Muscle of leg (tissue), 11 donors: ENCODE measurements around the gene SGCD. TPM values are rescaled to one million over a fixed set of nuclear protein-coding genes. Genes with fewer than 3 reads are reported as not detected.

ENCODE experiments used
- DNase-seq: peaks from one replicate; pipeline ENCODE4 v3.0.0; 2013
- H3K27ac ChIP-seq: one replicate; pipeline ENCODE4 v1.5.1; 2013; ENCODE audit warnings: mild to moderate bottlenecking, low read length, control low read depth
- H3K27me3 ChIP-seq: one replicate; pipeline ENCODE4 v1.6.1; 2013; ENCODE audit warnings: low read length; ENCODE audit not compliant: control insufficient read depth, insufficient read depth
- H3K36me3 ChIP-seq: one replicate; pipeline ENCODE4 v1.6.1; 2013; ENCODE audit warnings: low read length; ENCODE audit not compliant: control insufficient read depth, insufficient read depth
- H3K4me1 ChIP-seq: one replicate; pipeline ENCODE4 v1.6.1; 2013; ENCODE audit warnings: low read length; ENCODE audit not compliant: control insufficient read depth, insufficient read depth
- H3K4me3 ChIP-seq: one replicate; pipeline ENCODE4 v1.5.1; 2013; ENCODE audit warnings: low read length, control low read depth
- H3K9me3 ChIP-seq: replicated peaks from 2 replicates; pipeline ENCODE4 v1.6.1; 2013; ENCODE audit warnings: low read depth, low read length; ENCODE audit not compliant: control insufficient read depth
- WGBS: methylation state at CpG from one replicate; pipeline ENCODE4 v1.1.5; 2013; ENCODE audit warnings: missing lambda C conversion rate; ENCODE audit not compliant: insufficient coverage; 5-methylcytosine and 5-hydroxymethylcytosine counted together
- polyA plus RNA-seq, 8 donors: library from polyadenylated mRNA; unstranded; fragments of 120-200 nt; gene quantifications; one replicate each; pipeline versions ENCODE4 v1.2.1 to v1.2.3, GENCODE V29; 2013; ENCODE audit warnings: inconsistent platforms in 1 of 8, low replicate concordance in 1 of 8; ENCODE audit not compliant: insufficient read length in 8 of 8, insufficient read depth in 1 of 8
- total RNA-seq: library from RNA; stranded (reverse); fragments of 120-200 nt; gene quantifications from one replicate; pipeline ENCODE4 v1.2.4, GENCODE V29; 2013

The SGCD gene
- total and polyA plus RNA-seq, 9 donors = 35.2 to 92.5 (median 82.7) TPM

DNA sequence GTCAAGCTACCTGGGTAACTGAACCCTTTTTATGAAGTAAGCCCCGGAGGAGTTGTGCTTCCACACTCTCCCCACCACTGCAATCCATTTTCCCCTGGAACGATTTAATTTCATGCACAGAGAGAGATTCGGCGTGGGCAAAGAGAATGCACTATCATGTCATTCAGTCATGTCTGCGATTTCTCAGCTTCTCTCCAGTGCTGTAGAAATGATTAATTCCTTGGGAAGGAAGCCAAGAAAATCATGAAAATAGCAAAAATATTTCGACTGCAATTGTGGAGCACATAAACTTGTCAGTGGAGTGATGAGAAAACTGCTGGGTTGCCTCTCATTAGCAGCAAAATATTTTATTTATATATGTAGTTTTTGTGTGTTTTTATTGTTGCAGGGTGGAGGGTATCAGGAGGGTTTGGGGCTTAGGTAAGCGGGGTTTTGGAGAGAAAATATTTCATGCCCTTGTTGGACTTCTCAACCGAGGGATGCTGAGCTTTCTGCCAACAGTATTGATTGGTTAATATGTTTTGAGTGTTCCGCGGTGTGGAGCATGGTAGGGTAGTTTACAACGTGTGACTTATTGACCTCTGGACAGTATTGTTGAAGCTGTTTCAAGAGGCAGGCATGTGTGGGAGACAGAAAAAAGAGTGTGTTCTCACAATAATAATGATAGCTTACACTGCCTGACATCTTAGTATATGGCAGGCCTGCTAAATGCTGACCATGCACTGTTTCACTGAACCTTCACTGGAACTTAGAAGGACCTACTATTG, 69.3 kb downstream of the SGCD start:
- WGBS = 35% methylated on average over 6 of the region's 11 CpGs
- no peaks in the 10 kb centered on the region for H3K27me3 ChIP-seq
- no peak overlapping the region for H3K4me3 ChIP-seq
- H3K4me1 ChIP-seq = peaks cover 24% of the 10 kb centered on the region
- peak; percentile 84 for DNase-seq
- no peaks in the 10 kb centered on the region for H3K9me3 ChIP-seq
- peaks cover 2% of the 10 kb centered on the region for H3K36me3 ChIP-seq
- H3K27ac ChIP-seq = peak overlapping the region; percentile 49

DNA sequence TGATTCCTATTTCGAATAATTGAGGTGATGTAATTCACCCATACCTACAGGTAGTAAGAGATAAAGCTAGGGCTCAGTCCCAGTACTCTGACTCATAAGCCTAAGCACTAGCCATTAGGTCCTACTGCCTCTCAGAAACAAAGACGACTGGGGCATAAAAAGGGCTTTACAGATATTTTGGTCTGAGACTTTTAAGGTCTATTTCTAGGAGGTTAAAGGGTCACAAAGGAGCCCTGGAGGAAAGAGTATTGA, 69.8 kb downstream of the SGCD start:
- no CpG with 5 or more reads among the region's 2 CpGs for WGBS
- H3K4me1 ChIP-seq = peaks cover 27% of the 10 kb centered on the region
- H3K27me3 ChIP-seq = no peaks in the 10 kb centered on the region
- H3K36me3 ChIP-seq = peaks cover 2% of the 10 kb centered on the region
- no peak overlapping the region for H3K4me3 ChIP-seq
- no peak for DNase-seq
- H3K27ac ChIP-seq = peak overlapping the region; percentile 49
- H3K9me3 ChIP-seq = no peaks in the 10 kb centered on the region

DNA sequence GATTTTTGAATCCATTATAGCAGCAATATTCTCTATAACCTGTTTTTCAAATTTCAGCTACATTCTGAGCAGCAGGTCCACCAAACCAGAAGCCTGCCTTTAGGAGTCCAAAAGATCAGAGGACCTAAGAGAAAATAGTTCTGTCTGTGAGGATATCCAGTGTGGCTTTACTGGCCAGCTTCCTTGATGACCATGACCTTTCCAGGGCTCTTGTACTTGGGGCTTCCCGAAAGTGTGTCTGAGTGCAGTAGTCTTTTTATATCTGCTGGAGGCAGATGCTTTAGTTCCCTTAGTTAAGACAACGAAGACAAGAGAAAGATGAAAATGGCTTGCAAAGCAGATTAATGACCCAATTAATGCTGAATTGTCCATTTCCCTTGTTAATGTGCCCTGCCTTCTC, 72.4 kb downstream of the SGCD start:
- DNase-seq = no peak
- H3K4me3 ChIP-seq = no peak overlapping the region
- no peaks in the 10 kb centered on the region for H3K36me3 ChIP-seq
- no peaks in the 10 kb centered on the region for H3K27me3 ChIP-seq
- H3K9me3 ChIP-seq = no peaks in the 10 kb centered on the region
- 83% methylated on average over 1 of the region's 2 CpGs for WGBS
- H3K4me1 ChIP-seq = peaks cover 33% of the 10 kb centered on the region
- H3K27ac ChIP-seq = peak overlapping the region; percentile 88

DNA sequence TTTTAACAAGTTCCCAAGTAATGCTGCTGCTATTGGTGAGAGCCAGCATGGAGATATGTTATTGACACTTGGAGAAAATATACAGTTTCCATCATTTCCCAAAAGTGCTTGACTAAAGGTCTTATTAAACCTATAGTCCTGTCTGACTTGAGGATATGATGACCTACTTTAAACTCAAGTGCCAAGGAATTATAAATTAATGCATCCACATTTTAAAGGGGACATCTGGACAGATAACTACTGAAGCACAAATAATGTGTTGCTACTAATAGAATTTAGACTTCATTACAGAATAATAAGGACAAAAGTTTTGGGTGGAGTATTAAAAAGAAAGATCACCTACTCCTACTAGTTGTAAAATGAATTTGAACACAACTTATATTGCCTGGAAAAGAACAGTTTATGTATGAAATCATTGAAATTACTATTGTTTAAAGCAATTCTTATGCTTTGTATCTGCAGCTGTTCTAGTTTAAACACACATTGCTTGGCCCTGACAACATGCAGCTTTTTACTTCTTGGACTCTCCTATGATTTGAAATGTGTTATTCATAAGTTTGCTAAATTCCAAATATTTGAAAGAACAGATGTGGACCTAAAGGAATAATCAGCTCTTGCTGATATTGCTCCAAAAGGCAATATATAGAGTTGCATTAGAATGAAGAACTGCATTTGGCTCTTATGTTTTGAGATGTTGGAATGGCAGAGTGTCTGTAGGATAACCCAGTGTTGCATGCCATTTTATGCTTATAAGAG, 73.4 kb downstream of the SGCD start:
- no peak overlapping the region for H3K4me3 ChIP-seq
- no peaks in the 10 kb centered on the region for H3K36me3 ChIP-seq
- DNase-seq = peak; percentile 97
- no peaks in the 10 kb centered on the region for H3K27me3 ChIP-seq
- peaks cover 35% of the 10 kb centered on the region for H3K4me1 ChIP-seq
- peak overlapping the region; percentile 88 for H3K27ac ChIP-seq
- H3K9me3 ChIP-seq = no peaks in the 10 kb centered on the region

DNA sequence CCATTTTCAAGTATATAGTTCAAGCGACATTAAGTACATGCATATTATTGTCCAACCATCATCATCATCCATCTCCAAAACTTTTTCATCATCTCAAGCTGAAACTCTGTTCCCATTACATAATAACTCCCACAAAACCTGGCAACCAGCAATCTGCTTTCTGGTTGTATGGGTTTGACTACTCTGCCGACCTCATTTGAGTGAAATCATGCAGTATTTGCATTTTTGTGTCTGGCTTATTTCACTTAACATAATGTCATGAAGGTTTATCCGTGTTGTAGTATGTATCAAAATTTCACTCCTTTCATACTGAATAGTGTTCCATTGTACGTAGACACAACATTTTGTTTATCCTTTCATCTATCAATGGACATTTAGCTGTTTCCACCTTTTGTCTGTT, 74.8 kb downstream of the SGCD start:
- Histone ChIP-seq H3K27ac (peak overlapping the region; percentile 81), H3K4me1 (peaks cover 34% of the 10 kb centered on the region), H3K27me3 (no peaks in the 10 kb centered on the region), H3K36me3 (no peaks in the 10 kb centered on the region), H3K4me3 (no peak overlapping the region), H3K9me3 (no peaks in the 10 kb centered on the region)
- no peak for DNase-seq
- WGBS = no CpG with 5 or more reads among the region's 4 CpGs

DNA sequence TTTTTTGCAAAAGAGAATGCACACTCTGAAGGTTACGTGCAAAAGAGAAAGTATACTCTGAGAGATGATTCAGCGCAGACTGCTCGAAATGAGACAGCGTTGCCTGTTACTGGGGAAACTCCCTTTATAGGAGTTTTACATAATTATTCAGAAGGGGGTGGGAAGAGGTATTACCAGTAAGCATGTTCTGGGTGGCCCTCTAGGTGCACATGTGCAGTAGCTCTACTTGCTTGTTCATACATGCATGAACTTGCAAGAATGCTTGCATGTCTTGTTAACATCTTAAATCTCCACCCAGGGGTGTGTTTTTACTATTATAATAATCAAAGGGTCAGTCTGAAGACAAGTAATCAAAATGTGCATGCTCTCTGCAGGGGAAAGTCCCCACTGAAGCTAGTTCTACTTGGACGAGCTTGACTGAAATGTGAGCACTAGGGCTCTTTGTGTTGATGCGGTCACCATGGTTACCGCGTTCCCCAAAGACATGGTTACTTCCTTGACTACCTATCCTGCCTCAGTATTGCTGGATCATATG, 75.5 kb downstream of the SGCD start:
- Histone ChIP-seq H3K4me3 (no peak overlapping the region), H3K36me3 (no peaks in the 10 kb centered on the region), H3K27ac (peak overlapping the region; percentile 81), H3K9me3 (no peaks in the 10 kb centered on the region), H3K4me1 (peaks cover 35% of the 10 kb centered on the region), H3K27me3 (no peaks in the 10 kb centered on the region)
- peak; percentile 96 for DNase-seq
- WGBS = 60% methylated on average over 2 of the region's 8 CpGs

DNA sequence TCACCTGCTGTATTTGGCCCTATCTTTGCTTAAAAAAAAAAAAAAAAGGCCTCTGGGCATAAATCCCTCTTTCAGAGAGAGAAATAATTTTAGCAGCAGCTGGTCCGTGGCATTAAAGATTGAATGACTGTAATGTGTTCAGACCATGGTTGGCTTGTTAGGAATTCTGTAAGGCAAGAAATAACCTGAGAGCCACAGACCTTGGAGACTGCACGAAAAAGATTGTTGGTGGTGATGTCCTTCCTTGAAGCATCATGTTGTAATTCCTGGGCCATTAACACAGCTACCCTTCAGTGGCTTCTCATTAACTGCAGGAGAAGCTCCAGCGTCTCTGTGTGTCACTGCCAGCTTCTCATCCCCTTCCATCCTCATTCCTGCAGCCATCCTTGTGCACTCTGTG, 79.0 kb downstream of the SGCD start:
- peak overlapping the region; percentile 56 for H3K27ac ChIP-seq
- 36% methylated on average over 1 of the region's 3 CpGs for whole genome bisulfite sequencing

DNA sequence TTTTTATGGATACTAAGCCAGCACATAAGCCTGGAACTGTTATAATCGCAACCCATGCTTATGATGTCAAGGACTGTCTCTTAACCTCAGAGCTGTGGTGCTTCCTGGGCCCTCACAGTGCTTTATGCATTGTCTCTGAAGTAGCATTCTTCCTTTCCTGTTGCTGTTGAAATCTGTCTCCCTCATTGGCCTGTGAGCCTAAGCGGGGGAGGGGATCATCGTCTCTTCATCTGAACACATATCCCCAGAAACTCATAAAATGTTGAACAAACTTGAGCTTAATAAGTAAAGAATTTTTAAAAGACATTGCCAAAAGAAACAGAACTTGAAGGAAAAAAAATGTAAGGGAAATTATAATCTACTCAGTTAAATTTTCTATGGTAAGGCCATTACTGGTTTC, 80.3 kb downstream of the SGCD start:
- no peaks in the 10 kb centered on the region for H3K36me3 ChIP-seq
- peak; percentile 95 for DNase-seq
- H3K27ac ChIP-seq = peak overlapping the region; percentile 62
- H3K9me3 ChIP-seq = no peaks in the 10 kb centered on the region
- WGBS = 44% methylated on average over 1 of the region's 3 CpGs
- peaks cover 33% of the 10 kb centered on the region for H3K4me1 ChIP-seq
- no peaks in the 10 kb centered on the region for H3K27me3 ChIP-seq
- H3K4me3 ChIP-seq = no peak overlapping the region

More for the DNA sequence above, 79.0 kb downstream of the SGCD start:
- H3K27me3 ChIP-seq = no peaks in the 10 kb centered on the region
- no peak for DNase-seq
- H3K36me3 ChIP-seq = no peaks in the 10 kb centered on the region
- H3K4me3 ChIP-seq = no peak overlapping the region
- H3K9me3 ChIP-seq = no peaks in the 10 kb centered on the region
- H3K4me1 ChIP-seq = peaks cover 30% of the 10 kb centered on the region

DNA sequence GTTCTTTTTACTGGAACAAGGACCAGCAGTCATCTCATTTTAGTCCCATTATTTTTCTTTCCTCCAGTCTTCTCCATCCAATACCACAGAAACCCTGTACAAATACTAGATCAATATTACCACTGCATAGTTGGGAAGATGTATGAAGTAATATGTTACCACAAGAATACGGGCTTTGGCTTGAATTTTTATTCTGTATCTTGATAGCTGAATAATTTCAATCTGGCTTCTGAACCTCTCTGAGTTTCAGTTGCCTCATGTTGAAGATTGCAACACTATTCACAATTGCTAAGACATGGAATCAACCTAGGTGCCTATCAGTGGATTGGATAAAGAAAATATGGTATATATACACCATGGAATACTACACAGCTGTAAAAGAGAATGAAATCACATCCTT, 82.9 kb downstream of the SGCD start:
- peaks cover 26% of the 10 kb centered on the region for H3K4me1 ChIP-seq
- no peak overlapping the region for H3K27ac ChIP-seq
- no peak overlapping the region for H3K4me3 ChIP-seq
- DNase-seq = no peak
- no peaks in the 10 kb centered on the region for H3K9me3 ChIP-seq
- no CpG with 5 or more reads among the region's 1 CpG for WGBS
- H3K36me3 ChIP-seq = peaks cover 2% of the 10 kb centered on the region
- H3K27me3 ChIP-seq = no peaks in the 10 kb centered on the region

DNA sequence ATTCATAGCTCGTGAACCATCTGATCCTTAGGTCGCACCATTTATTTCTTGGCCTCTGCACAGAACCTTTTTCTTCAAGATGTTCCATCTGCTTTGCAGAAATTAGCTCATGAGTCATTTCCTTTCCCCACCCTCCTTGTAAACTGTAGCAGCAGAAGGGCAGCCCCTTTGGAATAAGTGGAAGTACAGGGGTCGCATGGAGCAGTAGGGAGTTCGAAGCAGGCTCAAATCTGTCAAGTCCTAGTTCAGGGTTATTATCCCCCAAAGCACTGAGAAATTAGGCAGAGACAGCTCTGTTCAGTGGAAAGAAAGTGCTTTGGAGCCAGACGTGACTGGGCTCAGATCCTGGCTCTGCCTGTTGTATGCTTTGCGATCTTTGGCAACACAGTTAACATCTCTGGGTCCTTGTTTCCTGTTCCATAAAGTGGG, 84.2 kb downstream of the SGCD start:
- peaks cover 2% of the 10 kb centered on the region for H3K36me3 ChIP-seq
- no peak overlapping the region for H3K4me3 ChIP-seq
- 13% methylated on average over 3 of the region's 6 CpGs for WGBS
- H3K9me3 ChIP-seq = no peaks in the 10 kb centered on the region
- peaks cover 18% of the 10 kb centered on the region for H3K4me1 ChIP-seq
- peak; percentile 94 for DNase-seq
- H3K27me3 ChIP-seq = no peaks in the 10 kb centered on the region
- H3K27ac ChIP-seq = peak overlapping the region; percentile 81
